Measurements from ENCODE around the gene MAPRE2.
A peak's percentile ranks its signal among the peaks of the same experiment; 100 is the strongest.
"Not testable (repeated sequence)": the region's sequence is repeated elsewhere in the genome, so short reads cannot be mapped to it uniquely, and the experiment has no call there.

Gene MAPRE2

GRCh38 chr18:35127201-35127600, 86.0 kb downstream of the MAPRE2 start:
- no peak for DNase-seq

GRCh38 chr18:35128675-35129074, 87.5 kb downstream of the MAPRE2 start:
- DNase-seq: no peak

GRCh38 chr18:35130236-35130635, 89.0 kb downstream of the MAPRE2 start:
- DNase-seq: no peak

- DNase-seq: no peak
Observed at GRCh38 chr18:35131387-35132020, 90.3 kb downstream of the MAPRE2 start.

GRCh38 chr18:35132021-35132902, 91.0 kb downstream of the MAPRE2 start:
- no peak for DNase-seq

GRCh38 chr18:35134190-35134730, 93.0 kb downstream of the MAPRE2 start:
- DNase-seq: no peak

- no peak for DNase-seq
Observed at GRCh38 chr18:35134791-35135531, 93.7 kb downstream of the MAPRE2 start.

- DNase-seq: no peak
Observed at GRCh38 chr18:35136248-35136647, 95.0 kb downstream of the MAPRE2 start.

GRCh38 chr18:35136885-35137284, 95.7 kb downstream of the MAPRE2 start:
- no peak for DNase-seq

GRCh38 chr18:35137632-35138031, 96.4 kb downstream of the MAPRE2 start:
- DNase-seq: no peak

GRCh38 chr18:35138773-35139172, 97.6 kb downstream of the MAPRE2 start:
- DNase-seq: no peak

GRCh38 chr18:35139517-35139916, 98.3 kb downstream of the MAPRE2 start:
- DNase-seq: no peak

- DNase-seq: no peak
Observed at GRCh38 chr18:35141077-35141476, 99.9 kb downstream of the MAPRE2 start.

GRCh38 chr18:35141567-35142274, 100.5 kb downstream of the MAPRE2 start:
- DNase-seq: no peak

GRCh38 chr18:35142275-35142615, 101.0 kb downstream of the MAPRE2 start:
- DNase-seq: no peak

- DNase-seq: peak; percentile 16
Observed at GRCh38 chr18:35143622-35144596, 102.7 kb downstream of the MAPRE2 start.

GRCh38 chr18:35144698-35145097, 103.5 kb downstream of the MAPRE2 start:
- DNase-seq: no peak

- not testable (repeated sequence) for DNase-seq
Observed at GRCh38 chr18:35150195-35150594, 109.0 kb downstream of the MAPRE2 start.

GRCh38 chr18:35153609-35154272, 112.5 kb downstream of the MAPRE2 start:
- no peak for DNase-seq

- DNase-seq: no peak
Observed at GRCh38 chr18:35155398-35156117, 114.3 kb downstream of the MAPRE2 start.
